Fibroblast of upper back skin (primary cell): ENCODE results near the gene FCHSD2.
"Not testable (repeated sequence)": the region's sequence is repeated elsewhere in the genome, so short reads cannot be mapped to it uniquely, and the experiment has no call there.

Experiments used
- DNase-seq: peaks from one replicate; pipeline ENCODE4 v3.0.0-alpha.2; 2013

The FCHSD2 gene

GRCh38 chr11:72918851-72919250 lies 223.3 kb downstream of the FCHSD2 start:
- peak; percentile 70 for DNase-seq

DNA sequence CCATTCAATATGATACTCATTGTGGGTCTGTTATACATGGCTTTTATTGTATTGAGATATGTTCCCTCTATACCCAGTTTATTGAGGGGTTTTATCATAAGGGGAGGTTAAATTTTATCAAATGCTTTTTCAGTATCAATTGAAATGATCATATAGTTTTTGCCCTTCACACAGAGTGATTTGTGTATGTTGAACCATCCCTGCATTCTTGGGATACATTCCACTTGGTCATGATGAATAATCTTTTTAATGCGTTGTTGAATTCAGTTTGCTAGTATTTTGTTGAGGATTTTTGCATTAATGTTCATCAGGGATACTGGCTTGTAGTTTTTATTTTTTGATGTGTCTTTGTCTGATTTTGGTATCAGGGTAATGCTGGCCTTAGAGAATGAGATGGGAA lies 229.9 kb downstream of the FCHSD2 start:
- DNase-seq = no peak

DNA sequence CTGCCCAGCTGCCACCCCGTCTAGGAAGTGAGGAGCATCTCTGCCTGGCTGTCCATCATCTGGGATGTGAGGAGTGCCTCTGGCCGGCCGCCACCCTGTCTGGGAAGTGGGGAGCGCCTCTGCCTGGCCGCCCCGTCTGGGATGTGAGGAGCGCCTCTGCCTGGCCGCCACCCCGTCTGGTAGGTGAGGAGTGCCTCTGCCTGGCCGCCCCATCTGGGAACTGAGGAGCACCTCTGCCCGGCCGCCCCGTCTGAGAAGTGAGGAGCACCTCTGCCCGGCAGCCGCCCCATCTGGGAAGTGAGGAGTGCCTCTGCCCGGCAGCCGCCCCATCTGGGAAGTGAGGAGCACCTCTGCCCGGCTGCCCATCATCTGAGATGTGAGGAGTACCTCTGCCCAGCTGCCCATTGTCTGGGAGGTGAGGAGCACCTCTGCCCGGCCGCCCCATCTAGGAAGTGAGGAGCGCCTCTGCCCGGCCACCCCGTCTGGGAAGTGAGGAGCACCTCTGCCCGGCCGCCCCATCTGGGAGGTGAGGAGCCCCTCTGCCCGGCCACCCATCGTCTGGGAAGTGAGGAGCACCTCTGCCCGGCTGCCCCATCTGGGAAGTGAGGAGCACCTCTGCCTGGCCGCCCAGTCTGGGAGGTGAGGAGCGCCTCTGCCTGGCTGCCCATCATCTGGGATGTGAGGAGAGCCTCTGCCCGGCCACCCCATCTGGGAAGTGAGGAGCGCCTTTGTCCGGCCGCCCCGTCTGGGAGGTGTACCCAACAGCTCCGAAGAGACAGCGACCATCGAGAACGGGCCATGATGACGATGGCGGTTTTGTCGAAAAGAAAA lies 232.3 kb downstream of the FCHSD2 start:
- DNase-seq = not testable (repeated sequence)

DNA sequence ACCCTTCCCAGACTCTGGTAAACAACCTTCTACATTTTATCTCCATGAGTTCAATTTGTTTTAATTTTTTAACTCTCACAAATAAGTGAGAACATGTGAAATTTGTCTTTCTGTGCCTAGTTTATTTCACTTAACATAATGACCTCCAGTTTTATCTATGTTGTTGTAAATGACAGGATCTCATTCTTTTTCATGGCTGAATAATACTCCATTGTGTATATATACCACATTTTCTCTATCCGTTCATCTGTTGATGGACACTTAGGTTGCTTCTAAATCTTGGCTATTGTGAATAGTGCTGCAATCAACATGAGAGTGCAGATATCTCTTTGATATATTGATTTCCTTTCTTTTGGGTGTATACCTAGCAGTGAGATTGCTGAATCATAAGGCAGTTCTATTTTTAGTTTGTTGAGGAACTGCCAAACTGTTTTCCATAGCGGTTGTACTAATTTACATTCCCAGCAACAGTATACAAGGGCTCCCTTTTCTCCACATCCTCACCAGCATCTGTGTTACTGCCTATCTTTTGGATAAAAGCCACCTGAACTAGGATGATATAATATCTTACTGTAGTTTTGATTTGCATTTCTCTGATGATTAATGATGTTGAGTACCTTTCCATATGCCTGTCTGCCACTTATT lies 234.0 kb downstream of the FCHSD2 start:
- DNase-seq = peak; percentile 17

GRCh38 chr11:72904016-72904415 lies 238.1 kb downstream of the FCHSD2 start:
- DNase-seq = no peak

DNA sequence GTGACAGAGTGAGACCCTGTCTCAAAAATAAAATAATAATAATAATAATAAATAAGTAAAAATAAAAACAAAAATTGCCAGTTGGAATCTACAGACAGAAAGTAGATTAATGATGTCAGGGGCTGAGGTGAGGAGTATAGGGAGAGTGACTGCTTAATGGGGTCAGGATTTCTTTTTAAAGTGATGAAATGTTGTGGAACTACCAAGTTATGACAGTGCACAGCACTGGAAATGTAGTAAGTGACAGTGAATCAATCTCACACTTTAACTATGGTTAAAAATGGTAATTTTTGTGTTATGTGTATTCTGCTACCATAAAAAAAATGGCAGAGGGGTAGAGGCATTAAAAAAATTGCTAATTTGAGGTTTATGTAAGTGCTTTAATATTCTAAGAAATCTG lies 240.7 kb downstream of the FCHSD2 start:
- DNase-seq = no peak

GRCh38 chr11:72900013-72900412 lies 242.1 kb downstream of the FCHSD2 start:
- no peak for DNase-seq

DNA sequence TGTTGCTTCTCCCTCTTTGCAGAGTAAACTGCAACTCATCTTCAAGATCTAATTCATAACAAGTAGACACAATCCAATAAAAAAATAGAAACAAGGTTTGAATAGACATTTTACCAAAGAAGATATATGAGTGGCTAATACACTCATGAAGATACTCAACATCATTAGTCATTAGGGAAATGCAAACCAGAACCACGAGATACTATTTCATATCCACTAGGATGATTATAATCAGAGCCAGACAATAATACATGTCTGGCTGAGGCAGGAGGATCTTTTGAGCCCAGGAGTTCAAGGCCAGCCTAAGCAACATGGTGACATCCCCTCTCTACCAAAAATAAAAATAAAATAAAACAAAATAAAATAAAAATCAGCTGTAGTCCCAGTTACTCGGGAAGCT lies 242.9 kb downstream of the FCHSD2 start:
- DNase-seq = peak; percentile 11

DNA sequence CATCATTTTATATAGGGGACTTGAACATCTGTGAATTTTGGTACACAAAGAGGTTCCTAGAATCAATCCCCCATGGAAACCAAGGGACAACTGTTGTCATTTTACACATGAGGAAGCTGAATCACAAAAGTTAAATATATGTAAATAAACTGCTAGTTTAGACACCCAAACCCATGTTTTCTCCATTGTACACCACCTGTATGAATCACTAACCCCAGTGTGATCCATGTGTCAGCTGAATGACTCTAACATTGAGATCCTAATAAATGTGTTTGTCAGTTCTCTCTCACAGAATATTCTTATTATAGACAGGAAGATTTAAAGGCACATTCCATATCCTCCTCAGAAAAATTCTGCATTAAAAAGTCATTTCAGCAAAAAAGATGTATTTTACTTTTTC lies 244.6 kb downstream of the FCHSD2 start:
- no peak for DNase-seq

DNA sequence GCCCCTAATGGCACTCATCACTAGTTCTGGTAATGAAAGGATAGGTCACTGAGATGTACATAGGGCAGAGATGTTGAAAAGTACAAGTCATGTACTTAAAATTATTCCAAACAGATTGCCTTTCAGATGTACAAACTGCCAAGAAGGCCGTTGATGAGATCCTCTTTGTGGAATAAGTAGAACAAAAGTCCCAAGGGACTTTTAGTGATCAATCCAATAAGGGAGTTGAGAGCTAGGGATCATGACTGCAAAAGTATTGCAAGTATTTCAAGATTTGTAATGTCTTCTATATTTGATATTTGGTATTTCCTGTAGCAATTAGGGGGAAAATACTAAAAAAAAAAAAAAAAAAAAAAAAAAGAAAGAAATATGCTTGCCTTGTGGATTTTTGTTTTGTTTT lies 245.7 kb downstream of the FCHSD2 start:
- peak; percentile 64 for DNase-seq

DNA sequence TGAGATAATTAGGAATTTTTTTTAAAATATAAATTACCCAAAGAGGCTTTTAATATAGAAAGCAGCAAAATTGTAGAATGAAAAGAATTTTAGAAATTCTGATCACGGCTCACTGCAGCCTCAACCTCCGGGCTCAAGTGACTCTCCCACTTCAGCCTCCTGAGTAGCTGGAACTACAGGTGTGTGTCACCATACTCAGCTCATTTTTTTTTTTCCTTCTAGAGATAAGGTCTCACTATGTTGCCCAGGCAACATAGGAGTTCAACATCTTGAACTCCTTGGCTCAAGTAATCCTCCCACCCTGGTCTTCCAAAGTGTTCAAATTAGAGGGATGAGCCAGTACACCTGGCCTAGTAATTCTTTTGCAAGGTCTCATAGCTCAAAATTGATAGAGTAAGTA lies 251.2 kb downstream of the FCHSD2 start:
- no peak for DNase-seq

- DNase-seq = no peak
Measured at GRCh38 chr11:72886619-72887018, 255.5 kb downstream of the FCHSD2 start.

DNA sequence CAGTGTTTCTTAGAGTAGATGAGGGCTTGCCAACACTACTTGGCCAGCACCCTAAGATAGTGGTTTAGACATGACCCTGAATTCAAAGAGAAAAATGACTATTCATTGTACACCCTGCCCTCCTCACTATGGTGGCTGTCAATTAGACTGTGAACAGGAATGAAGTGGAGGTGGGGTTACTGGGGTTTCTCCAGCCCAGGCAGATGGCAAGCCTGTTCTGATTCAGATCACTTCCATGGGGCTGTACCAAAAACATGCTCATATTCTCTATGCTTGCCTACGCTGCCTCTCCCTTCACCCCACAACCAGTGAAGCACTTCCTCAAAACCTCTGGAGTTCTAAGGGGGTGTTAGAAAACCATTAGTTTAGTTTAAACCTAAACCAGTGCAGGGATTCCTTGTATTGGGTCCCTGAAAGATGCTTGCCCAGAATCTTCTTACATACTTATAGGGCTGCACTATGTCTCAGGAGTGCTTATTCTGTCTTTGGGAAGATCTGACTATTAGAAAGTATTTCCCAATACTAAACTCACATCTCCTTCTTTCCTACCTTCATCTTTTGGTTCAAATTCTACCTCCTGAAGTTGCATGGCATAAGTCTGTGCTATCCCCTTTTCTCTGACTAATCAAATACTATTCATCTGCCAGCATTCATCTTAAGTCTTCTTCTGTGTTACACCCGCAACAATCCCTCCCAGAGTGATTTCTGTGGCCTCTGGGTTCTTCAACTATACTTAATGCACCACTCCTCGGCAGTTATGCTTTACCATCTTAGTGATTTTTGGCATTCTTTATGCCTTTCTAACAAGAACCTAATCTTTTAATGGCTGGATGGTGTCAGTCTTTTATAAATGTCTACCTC lies 256.1 kb downstream of the FCHSD2 start:
- no peak for DNase-seq

- no peak for DNase-seq
Measured at GRCh38 chr11:72876147-72876546, 266.0 kb downstream of the FCHSD2 start.

DNA sequence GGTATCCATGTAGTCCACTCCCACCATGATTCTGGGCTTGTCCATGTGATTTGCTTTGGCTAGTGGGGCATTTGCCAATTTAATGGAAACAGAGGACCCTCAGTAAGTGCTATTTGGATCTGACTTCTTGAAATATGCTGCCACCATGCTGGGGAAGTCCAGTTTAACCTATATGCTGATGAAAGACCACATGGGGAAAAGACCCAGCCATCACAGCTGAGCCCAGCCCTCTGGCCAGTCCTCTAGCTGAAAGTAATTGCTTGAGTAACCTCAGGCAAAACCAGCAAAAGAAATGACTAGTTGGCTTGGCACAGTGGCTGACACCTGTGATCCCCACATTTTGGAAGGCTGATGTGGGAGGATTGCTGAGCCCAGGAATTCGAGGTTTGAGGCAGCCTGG lies 266.4 kb downstream of the FCHSD2 start:
- no peak for DNase-seq

DNA sequence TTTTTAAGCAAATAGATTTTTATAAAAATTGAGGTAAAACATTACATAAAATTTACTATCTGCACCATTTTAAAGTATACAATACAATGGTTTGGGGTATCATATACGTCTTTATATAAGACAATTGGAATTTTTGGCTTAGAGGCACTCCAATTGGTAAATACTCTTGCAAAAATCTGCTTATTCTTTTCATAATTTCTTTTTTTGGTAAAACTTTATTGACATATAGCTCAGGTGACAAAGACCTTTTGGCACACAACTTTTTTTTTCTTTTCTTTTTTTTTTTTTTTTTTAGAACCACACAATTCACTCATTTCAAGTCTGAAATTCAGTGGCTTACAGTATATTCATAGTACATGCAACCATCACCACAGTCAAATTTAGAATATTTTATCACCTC lies 270.1 kb downstream of the FCHSD2 start:
- no peak for DNase-seq

DNA sequence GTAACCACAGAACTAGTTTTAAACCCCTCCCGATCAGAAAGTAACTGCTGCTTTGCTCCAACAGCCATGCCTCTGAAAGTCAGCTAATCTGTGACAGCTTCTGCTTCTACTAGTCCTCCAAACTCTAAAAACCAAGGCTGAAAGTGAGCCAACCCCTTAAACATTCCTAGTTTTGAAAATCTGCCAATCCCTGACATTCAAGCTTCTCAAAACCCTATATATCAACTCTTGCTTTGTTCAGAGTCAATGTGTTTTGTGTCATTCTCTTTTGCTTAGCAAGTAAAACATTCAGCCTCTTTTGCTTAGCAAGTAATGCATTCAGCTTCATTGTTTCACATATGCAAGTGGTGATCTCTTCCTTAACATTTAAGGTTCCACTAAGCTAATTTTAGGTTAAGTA lies 271.0 kb downstream of the FCHSD2 start:
- DNase-seq = peak; percentile 84

DNA sequence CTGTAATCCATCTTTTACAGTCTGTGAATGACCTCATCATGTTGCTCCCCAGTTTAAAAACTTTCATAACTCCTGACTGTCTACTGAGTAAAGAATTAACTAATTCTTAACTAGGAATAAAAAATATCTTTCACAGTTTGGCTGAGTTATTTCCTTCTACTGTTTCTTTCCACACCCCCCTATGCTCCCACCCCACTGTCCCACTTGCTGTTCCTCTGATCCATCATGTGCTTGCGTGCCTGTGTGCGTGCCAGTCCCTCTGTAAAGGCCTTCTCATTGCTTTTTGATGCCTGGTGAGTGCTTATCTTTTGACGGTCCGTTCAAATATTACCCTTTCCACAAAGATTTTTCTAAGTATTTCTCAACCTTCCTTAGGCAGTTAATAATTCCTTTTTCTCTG lies 272.3 kb downstream of the FCHSD2 start:
- DNase-seq = no peak

GRCh38 chr11:72867970-72868369 lies 274.1 kb downstream of the FCHSD2 start:
- no peak for DNase-seq

- DNase-seq = peak; percentile 88
Measured at GRCh38 chr11:72864702-72865655, 277.1 kb downstream of the FCHSD2 start.

- DNase-seq = no peak
Measured at GRCh38 chr11:72863916-72864315, 278.2 kb downstream of the FCHSD2 start.

GRCh38 chr11:72863091-72863490 lies 279.0 kb downstream of the FCHSD2 start:
- no peak for DNase-seq
